ENCODE results near the gene TMEM239. TPM values are rescaled to one million over a fixed set of nuclear protein-coding genes. Genes with fewer than 3 reads are reported as not detected.
"Not testable (repeated sequence)": the region's sequence is repeated elsewhere in the genome, so short reads cannot be mapped to it uniquely, and the experiment has no call there.

The TMEM239 gene
- total RNA-seq, 2 donors from 2014 or later = not detected

- Histone ChIP-seq H3K9ac (ENCODE audit: low read depth in 2 of 2, low read length in 2 of 2) (no peak overlapping the region), H3K9me3 (no peaks in the 10 kb centered on the region), H3K27me3 (peaks cover 32% of the 10 kb centered on the region), H3K4me3 (no peak overlapping the region), H3K4me1 (no peaks in the 10 kb centered on the region), H3K36me3 (no peaks in the 10 kb centered on the region), H3K27ac (no peak overlapping the region)
- TF ChIP-seq CTCF (IDR thresholded peaks at IDR 0.05) = no peak
- no peak for DNase-seq
- intact Hi-C loops (cut with DNase I) = no loop called here
These were observed 5.0 kb downstream of the TMEM239 start for GRCh38 chr20:2820896-2821869.

- no peak for DNase-seq
- no peak overlapping the region for H3K4me3 ChIP-seq
These were observed 5.9 kb downstream of the TMEM239 start for GRCh38 chr20:2822073-2822472.

GRCh38 chr20:2825761-2826160, 9.6 kb downstream of the TMEM239 start:
- TF ChIP-seq CTCF (IDR thresholded peaks at IDR 0.05) = no peak
- no peak for DNase-seq
- Histone ChIP-seq H3K4me1 (no peaks in the 10 kb centered on the region), H3K9ac (ENCODE audit: low read depth in 2 of 2, low read length in 2 of 2) (no peak overlapping the region), H3K4me3 (no peak overlapping the region), H3K27me3 (peaks cover 21% of the 10 kb centered on the region), H3K27ac (no peak overlapping the region), H3K9me3 (no peaks in the 10 kb centered on the region), H3K36me3 (no peaks in the 10 kb centered on the region)
- intact Hi-C loops (cut with DNase I) = no loop called here

More at GRCh38 chr20:2822073-2822472, 5.9 kb downstream of the TMEM239 start:
- Histone ChIP-seq H3K9ac (ENCODE audit: low read depth in 2 of 2, low read length in 2 of 2) (no peak overlapping the region), H3K9me3 (no peaks in the 10 kb centered on the region), H3K27ac (no peak overlapping the region), H3K4me1 (no peaks in the 10 kb centered on the region), H3K27me3 (peaks cover 33% of the 10 kb centered on the region), H3K36me3 (no peaks in the 10 kb centered on the region)
- no peak for TF ChIP-seq CTCF (IDR thresholded peaks at IDR 0.05)
- intact Hi-C loops (cut with DNase I) = no loop called here

- Histone ChIP-seq H3K4me1 (no peaks in the 10 kb centered on the region), H3K9me3 (no peaks in the 10 kb centered on the region), H3K4me3 (no peak overlapping the region), H3K27me3 (peaks cover 12% of the 10 kb centered on the region), H3K9ac (ENCODE audit: low read depth in 2 of 2, low read length in 2 of 2) (no peak overlapping the region), H3K27ac (no peak overlapping the region), H3K36me3 (no peaks in the 10 kb centered on the region)
- intact Hi-C loops (cut with DNase I) = no loop called here
- TF ChIP-seq CTCF (IDR thresholded peaks at IDR 0.05) = no peak
- DNase-seq = no peak
These were observed 10.5 kb downstream of the TMEM239 start for GRCh38 chr20:2826655-2827054.

- Histone ChIP-seq H3K9me3 (no peaks in the 10 kb centered on the region), H3K4me1 (no peaks in the 10 kb centered on the region), H3K27me3 (peaks cover 6% of the 10 kb centered on the region), H3K9ac (ENCODE audit: low read depth in 2 of 2, low read length in 2 of 2) (no peak overlapping the region), H3K4me3 (no peak overlapping the region), H3K36me3 (no peaks in the 10 kb centered on the region), H3K27ac (no peak overlapping the region)
- no peak for TF ChIP-seq CTCF (IDR thresholded peaks at IDR 0.05)
- no peak for DNase-seq
- intact Hi-C loops (cut with DNase I) = no loop called here
These were observed 13.2 kb downstream of the TMEM239 start for GRCh38 chr20:2829376-2829775.

GRCh38 chr20:2831206-2831605, 15.0 kb downstream of the TMEM239 start:
- H3K9me3 ChIP-seq, H3K4me1 ChIP-seq: not testable (repeated sequence)

More at GRCh38 chr20:2831206-2831605, 15.0 kb downstream of the TMEM239 start:
- H3K36me3 ChIP-seq; H3K4me3 ChIP-seq; DNase-seq; H3K9ac ChIP-seq (ENCODE audit: low read depth in 2 of 2, low read length in 2 of 2); H3K27me3 ChIP-seq; H3K27ac ChIP-seq; intact Hi-C loops (cut with DNase I): not testable (repeated sequence)
